ENCODE results near the gene EDIL3.

GRCh38 chr5:84265130-84265529 is 119.5 kb downstream of the EDIL3 start:
- TF ChIP-seq CTCF (IDR thresholded peaks at IDR 0.05; ENCODE audit: low read depth, low read length), result no peak
- TF ChIP-seq EZH2phosphoT487 (IDR thresholded peaks at IDR 0.05; ENCODE audit: low read depth), result no peak
